ENCODE measurements around the gene ZNF326. TPM values are rescaled to one million over a fixed set of nuclear protein-coding genes. Genes with fewer than 3 reads are reported as not detected.

ZNF326 gene
- total RNA-seq, 1 experiment from 2014 or later: 60.1 TPM

DNA sequence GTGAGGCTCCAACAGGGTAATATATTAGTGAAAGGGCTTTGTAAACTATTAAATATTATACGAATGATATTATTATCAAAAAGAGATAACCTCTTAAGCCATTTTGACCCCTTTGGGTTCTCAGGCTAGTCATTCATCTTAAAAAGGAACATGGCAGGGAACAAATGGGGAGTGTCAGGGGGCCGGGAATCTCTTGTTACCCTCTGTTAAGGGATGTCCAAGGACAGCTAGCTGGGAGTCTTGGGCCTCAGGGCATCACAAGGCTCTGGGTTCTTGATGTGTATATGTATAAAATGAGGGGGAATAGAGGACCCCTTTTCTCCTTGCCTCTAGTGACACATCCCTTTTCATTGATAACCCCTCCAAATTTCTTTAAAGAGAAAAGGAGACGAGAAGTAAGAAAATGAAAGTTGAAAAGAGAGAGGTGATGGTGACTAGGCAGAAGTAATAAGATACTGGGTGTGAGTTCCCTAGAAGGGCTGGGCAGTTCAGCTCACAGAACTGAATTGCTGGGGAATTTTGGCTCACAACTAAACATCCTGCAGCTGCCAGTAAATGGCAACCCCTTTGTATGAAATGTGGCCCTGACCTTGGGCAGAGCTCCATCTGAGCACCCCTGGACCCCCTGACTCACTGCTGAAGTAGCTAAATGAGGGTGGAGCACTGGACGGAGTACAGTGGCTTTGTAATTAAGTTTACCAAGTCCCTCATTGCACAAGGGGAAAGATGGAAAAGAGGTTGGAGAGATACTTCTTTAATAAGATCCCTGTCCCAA is 20.0 kb upstream of the ZNF326 start:
- Histone ChIP-seq H3K27ac (ENCODE audit: low read depth, low read length, poor library complexity, severe bottlenecking) (no peak overlapping the region), H3K36me3 (ENCODE audit: insufficient read depth, low read length, poor library complexity, severe bottlenecking) (no peaks in the 10 kb centered on the region), H3K9me3 (ENCODE audit: low read depth, low read length, poor library complexity, severe bottlenecking) (no peaks in the 10 kb centered on the region), H3K27me3 (replicated peaks; ENCODE audit: insufficient read depth, low read depth, low read length, poor library complexity) (no peaks in the 10 kb centered on the region), H3K4me1 (ENCODE audit: insufficient read depth, low read length, poor library complexity, severe bottlenecking) (no peaks in the 10 kb centered on the region), H3K4me3 (ENCODE audit: low read depth, low read length, poor library complexity, severe bottlenecking) (no peak overlapping the region)
- intact Hi-C loops (cut with micrococcal nuclease; ENCODE audit: unreplicated experiment): no loop called here
- CTCF ChIA-PET: no interaction called here
- DNase-seq (ENCODE audit: low spot score): no peak
- POLR2A ChIA-PET (ENCODE audit: low non-redundant PET): no interaction called here
- BruUV-seq (replicated peaks): no TSS peak
- no peak for TF ChIP-seq EZH2 (IDR thresholded peaks at IDR 0.05; ENCODE audit: borderline replicate concordance, low read depth, low read length, poor library complexity, severe bottlenecking)
- TF ChIP-seq, protein P1, sequence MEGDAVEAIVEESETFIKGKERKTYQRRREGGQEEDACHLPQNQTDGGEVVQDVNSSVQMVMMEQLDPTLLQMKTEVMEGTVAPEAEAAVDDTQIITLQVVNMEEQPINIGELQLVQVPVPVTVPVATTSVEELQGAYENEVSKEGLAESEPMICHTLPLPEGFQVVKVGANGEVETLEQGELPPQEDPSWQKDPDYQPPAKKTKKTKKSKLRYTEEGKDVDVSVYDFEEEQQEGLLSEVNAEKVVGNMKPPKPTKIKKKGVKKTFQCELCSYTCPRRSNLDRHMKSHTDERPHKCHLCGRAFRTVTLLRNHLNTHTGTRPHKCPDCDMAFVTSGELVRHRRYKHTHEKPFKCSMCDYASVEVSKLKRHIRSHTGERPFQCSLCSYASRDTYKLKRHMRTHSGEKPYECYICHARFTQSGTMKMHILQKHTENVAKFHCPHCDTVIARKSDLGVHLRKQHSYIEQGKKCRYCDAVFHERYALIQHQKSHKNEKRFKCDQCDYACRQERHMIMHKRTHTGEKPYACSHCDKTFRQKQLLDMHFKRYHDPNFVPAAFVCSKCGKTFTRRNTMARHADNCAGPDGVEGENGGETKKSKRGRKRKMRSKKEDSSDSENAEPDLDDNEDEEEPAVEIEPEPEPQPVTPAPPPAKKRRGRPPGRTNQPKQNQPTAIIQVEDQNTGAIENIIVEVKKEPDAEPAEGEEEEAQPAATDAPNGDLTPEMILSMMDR (conservative IDR thresholded peaks at IDR 0.05; ENCODE audit: low read depth, low read length): no peak

DNA sequence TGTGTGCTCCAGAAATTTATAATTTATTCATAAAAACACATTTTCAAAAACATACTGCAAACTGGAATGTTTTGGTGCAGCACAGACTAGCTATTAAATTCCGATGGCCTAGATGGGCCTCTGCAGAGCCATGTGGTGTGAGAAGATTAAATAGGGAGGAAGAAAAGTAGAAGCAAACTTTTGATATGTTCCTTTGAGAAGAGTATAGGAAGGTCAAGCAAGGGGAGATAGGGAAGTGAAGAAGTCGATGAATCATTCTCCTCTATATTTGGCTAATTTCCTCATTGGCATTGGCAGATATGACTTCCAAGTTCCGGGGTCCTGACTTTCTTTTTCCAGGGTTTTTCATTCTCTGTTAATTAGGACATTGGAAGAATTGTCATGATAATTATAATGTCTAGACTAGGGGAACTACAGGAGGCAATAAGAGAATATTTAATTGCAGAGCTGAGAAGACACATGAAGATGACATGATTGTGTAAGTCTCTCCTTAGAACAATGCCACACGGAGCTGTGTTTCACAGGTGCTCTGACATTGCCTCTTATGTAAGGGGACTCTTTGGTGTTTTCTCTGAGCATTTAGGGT is 19.3 kb upstream of the ZNF326 start:
- DNase-seq (ENCODE audit: low spot score): no peak
- ChIA-PET POLR2A (ENCODE audit: low non-redundant PET) (no interaction called here), CTCF (no interaction called here)
- H3K9me3 ChIP-seq (ENCODE audit: low read depth, low read length, poor library complexity, severe bottlenecking): no peaks in the 10 kb centered on the region
- H3K27me3 ChIP-seq (replicated peaks; ENCODE audit: insufficient read depth, low read depth, low read length, poor library complexity): no peaks in the 10 kb centered on the region
- TF ChIP-seq, protein P1 (conservative IDR thresholded peaks at IDR 0.05; ENCODE audit: low read depth, low read length): no peak
- TF ChIP-seq EZH2 (IDR thresholded peaks at IDR 0.05; ENCODE audit: borderline replicate concordance, low read depth, low read length, poor library complexity, severe bottlenecking): no peak
- intact Hi-C loops (cut with micrococcal nuclease; ENCODE audit: unreplicated experiment): no loop called here
- no peak overlapping the region for H3K4me3 ChIP-seq (ENCODE audit: low read depth, low read length, poor library complexity, severe bottlenecking)
- H3K4me1 ChIP-seq (ENCODE audit: insufficient read depth, low read length, poor library complexity, severe bottlenecking): no peaks in the 10 kb centered on the region
- no peak overlapping the region for H3K27ac ChIP-seq (ENCODE audit: low read depth, low read length, poor library complexity, severe bottlenecking)
- no TSS peak for BruUV-seq (replicated peaks)
- no peaks in the 10 kb centered on the region for H3K36me3 ChIP-seq (ENCODE audit: insufficient read depth, low read length, poor library complexity, severe bottlenecking)

DNA sequence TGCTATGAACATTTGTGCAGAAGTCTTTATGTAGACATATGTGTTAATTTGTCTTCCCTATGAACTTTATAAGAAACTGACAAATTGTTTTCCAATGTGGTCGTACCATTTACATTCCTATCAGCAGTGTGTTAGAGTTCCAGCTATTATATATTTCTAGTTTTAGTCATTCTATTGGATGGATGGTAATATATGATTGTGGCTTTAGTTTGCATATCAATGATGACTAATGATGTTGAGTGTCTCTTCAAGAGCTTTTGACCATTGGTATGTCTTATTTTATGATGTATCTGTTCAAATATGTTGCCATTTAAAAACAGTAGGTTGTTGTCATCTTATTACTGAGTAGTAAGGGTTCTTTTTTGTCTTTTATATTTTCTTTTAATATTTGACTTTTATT is 16.2 kb upstream of the ZNF326 start:
- no peaks in the 10 kb centered on the region for H3K9me3 ChIP-seq (ENCODE audit: low read depth, low read length, poor library complexity, severe bottlenecking)
- CTCF ChIA-PET: no interaction called here
- TF ChIP-seq, protein P1 (conservative IDR thresholded peaks at IDR 0.05; ENCODE audit: low read depth, low read length): no peak
- no peak for TF ChIP-seq EZH2 (IDR thresholded peaks at IDR 0.05; ENCODE audit: borderline replicate concordance, low read depth, low read length, poor library complexity, severe bottlenecking)
- H3K4me3 ChIP-seq (ENCODE audit: low read depth, low read length, poor library complexity, severe bottlenecking): no peak overlapping the region
- no peaks in the 10 kb centered on the region for H3K27me3 ChIP-seq (replicated peaks; ENCODE audit: insufficient read depth, low read depth, low read length, poor library complexity)
- DNase-seq (ENCODE audit: low spot score): no peak
- no peaks in the 10 kb centered on the region for H3K4me1 ChIP-seq (ENCODE audit: insufficient read depth, low read length, poor library complexity, severe bottlenecking)
- H3K36me3 ChIP-seq (ENCODE audit: insufficient read depth, low read length, poor library complexity, severe bottlenecking): no peaks in the 10 kb centered on the region
- intact Hi-C loops (cut with micrococcal nuclease; ENCODE audit: unreplicated experiment): no loop called here
- POLR2A ChIA-PET (ENCODE audit: low non-redundant PET): no interaction called here
- no peak overlapping the region for H3K27ac ChIP-seq (ENCODE audit: low read depth, low read length, poor library complexity, severe bottlenecking)
- BruUV-seq (replicated peaks): no TSS peak
